Tibial artery (tissue), 4 donors: Measurements from ENCODE around the gene RRP1.

Experiments
- DNase-seq, 2 donors: peaks; one replicate each; pipeline ENCODE4 v3.0.0-alpha.2; 2019
- H3K27ac ChIP-seq, 2 donors: fragments of 200-600 bp; sonication (generic) in 1 of 2; 1 replicate in 1 of 2; 2 replicates in 1 of 2; pipeline ENCODE4 v1.5.1; 2018 to 2019; ENCODE audit warnings: mild to moderate bottlenecking in 1 of 2
- H3K27me3 ChIP-seq, 2 donors: fragments of 200-600 bp; sonication (generic) in 1 of 2; one replicate each; pipeline versions ENCODE4 v1.5.1 to v1.6.0; 2016 to 2019
- H3K36me3 ChIP-seq, 3 donors: fragments of 200-600 bp; sonication (generic) in 2 of 3; one replicate each; pipeline ENCODE4 v1.5.1; 2016 to 2019; ENCODE audit warnings: mild to moderate bottlenecking in 2 of 3
- H3K4me1 ChIP-seq, 4 donors: fragments of 200-600 bp; sonication (generic) in 2 of 4; 1 replicate in 3 of 4; 2 replicates in 1 of 4; pipeline ENCODE4 v1.5.1; 2016 to 2019
- H3K4me3 ChIP-seq, 2 donors: fragments of 200-600 bp; sonication (generic) in 1 of 2; 1 replicate in 1 of 2; 2 replicates in 1 of 2; pipeline ENCODE4 v1.5.1; 2018 to 2019; ENCODE audit warnings: mild to moderate bottlenecking in 2 of 2
- H3K9me3 ChIP-seq, 3 donors: fragments of 200-600 bp; sonication (generic) in 1 of 3; one replicate each; pipeline ENCODE4 v1.5.1; 2016 to 2019
- intact Hi-C: fragments of 100-400 bp; cut with DNase I; formaldehyde crosslinking; loops from one replicate; pipeline ENCODE4 v1.15.0; 2023; ENCODE audit warnings: low total_unique reads
- TF ChIP-seq, protein P1 (sequence below), 2 experiments: fragments of 200-600 bp in 1 of 2; fragments of 450-650 bp in 1 of 2; IDR thresholded peaks; one replicate each; pipeline ENCODE4 v1.5.1; 2017 to 2019; ENCODE audit warnings: antibody characterized with exemption in 2 of 2, mild to moderate bottlenecking in 1 of 2, moderate library complexity in 1 of 2

The RRP1 gene

GRCh38 chr21:43850728-43851295, 61.4 kb downstream of the RRP1 start:
- Histone ChIP-seq H3K4me1 (no peaks in the 10 kb centered on the region), H3K27ac (no peak overlapping the region), H3K4me3 (no peak overlapping the region), H3K27me3 (peaks cover 0 to 15% of the 10 kb centered on the region in 2 donors), H3K9me3 (no peaks in the 10 kb centered on the region), H3K36me3 (no peaks in the 10 kb centered on the region)
- TF ChIP-seq, protein P1, sequence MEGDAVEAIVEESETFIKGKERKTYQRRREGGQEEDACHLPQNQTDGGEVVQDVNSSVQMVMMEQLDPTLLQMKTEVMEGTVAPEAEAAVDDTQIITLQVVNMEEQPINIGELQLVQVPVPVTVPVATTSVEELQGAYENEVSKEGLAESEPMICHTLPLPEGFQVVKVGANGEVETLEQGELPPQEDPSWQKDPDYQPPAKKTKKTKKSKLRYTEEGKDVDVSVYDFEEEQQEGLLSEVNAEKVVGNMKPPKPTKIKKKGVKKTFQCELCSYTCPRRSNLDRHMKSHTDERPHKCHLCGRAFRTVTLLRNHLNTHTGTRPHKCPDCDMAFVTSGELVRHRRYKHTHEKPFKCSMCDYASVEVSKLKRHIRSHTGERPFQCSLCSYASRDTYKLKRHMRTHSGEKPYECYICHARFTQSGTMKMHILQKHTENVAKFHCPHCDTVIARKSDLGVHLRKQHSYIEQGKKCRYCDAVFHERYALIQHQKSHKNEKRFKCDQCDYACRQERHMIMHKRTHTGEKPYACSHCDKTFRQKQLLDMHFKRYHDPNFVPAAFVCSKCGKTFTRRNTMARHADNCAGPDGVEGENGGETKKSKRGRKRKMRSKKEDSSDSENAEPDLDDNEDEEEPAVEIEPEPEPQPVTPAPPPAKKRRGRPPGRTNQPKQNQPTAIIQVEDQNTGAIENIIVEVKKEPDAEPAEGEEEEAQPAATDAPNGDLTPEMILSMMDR (IDR thresholded peaks at IDR 0.05) = no peak
- no peak for DNase-seq
- intact Hi-C loops = no loop called here

GRCh38 chr21:43851593-43851992, 62.2 kb downstream of the RRP1 start:
- Histone ChIP-seq H3K4me1 (no peaks in the 10 kb centered on the region), H3K9me3 (no peaks in the 10 kb centered on the region), H3K4me3 (no peak overlapping the region), H3K27ac (no peak overlapping the region), H3K36me3 (no peaks in the 10 kb centered on the region), H3K27me3 (peaks cover 0 to 18% of the 10 kb centered on the region in 2 donors)
- intact Hi-C loops = no loop called here
- no peak for DNase-seq
- TF ChIP-seq, protein P1 (IDR thresholded peaks at IDR 0.05) = no peak

DNA sequence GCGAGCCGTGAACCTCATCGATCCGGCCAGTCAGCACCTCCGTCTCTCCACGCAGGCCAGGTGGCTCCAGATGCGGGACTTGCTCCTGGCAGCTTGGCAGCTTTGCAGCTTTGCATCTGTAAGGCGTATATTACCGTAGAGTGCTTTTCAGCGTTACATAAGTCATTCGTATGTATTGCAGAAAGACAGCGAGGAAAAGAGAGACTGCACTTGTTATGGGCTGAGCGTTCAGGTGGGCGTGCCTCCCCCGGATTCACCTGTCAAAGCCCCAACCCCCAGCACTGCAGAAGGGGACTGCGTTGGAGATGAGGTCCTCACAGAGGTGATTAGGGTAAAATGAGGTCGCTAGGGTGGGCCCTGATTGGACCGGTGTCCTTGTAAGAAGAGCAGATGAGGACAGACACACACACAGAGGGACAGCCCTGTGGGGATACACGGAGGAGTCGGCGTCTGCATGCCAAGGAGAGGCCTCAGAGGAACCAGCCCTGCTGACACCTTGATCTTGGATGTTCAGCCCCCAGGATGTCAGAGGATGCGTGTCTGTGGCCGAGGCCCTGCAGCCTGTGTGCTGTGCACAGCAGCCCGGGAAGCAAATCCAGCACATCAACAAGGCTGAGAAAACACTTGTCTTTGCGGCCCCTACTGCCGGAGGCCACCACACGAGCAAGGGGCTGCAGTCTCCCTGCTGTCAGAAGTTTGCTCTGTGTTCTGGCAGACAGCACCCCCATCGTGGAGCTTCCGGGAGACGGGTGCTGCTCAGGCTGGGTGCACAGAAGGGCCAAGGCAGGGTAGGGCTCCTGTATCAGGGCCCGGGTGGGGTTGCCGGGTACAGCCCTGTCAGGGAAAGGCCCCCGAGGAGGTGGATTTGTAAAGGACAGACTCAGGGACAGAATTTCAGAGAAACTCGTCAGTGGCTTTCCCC, 64.7 kb downstream of the RRP1 start:
- TF ChIP-seq, protein P1 (IDR thresholded peaks at IDR 0.05) = no peak
- intact Hi-C loops = no loop called here
- H3K9me3 ChIP-seq = no peaks in the 10 kb centered on the region
- DNase-seq = no peak
- H3K27ac ChIP-seq = no peak overlapping the region
- H3K36me3 ChIP-seq = no peaks in the 10 kb centered on the region
- peaks cover 0 to 18% of the 10 kb centered on the region in 2 donors for H3K27me3 ChIP-seq
- H3K4me1 ChIP-seq = no peaks in the 10 kb centered on the region
- H3K4me3 ChIP-seq = no peak overlapping the region
